Prostate gland (tissue), 2 donors: ENCODE data around the gene PNRC2. TPM values are rescaled to one million over a fixed set of nuclear protein-coding genes. Genes with fewer than 3 reads are reported as not detected.

Experiments used
- DNase-seq: peaks from one replicate; pipeline ENCODE4 v3.0.0-alpha.2; 2019; ENCODE audit warnings: low spot score
- H3K27ac ChIP-seq, 2 donors: fragments of 200-600 bp; sonication (generic); 2 replicates each; pipeline ENCODE4 v1.5.1; 2017 to 2019
- H3K27me3 ChIP-seq: fragments of 200-600 bp; sonication (generic); replicated peaks from 2 replicates; pipeline ENCODE4 v1.5.1; 2019; ENCODE audit not compliant: insufficient read depth
- H3K36me3 ChIP-seq, 2 donors: fragments of 200-600 bp; sonication (generic); 1 replicate in 1 of 2; 2 replicates in 1 of 2; pipeline versions ENCODE4 v1.5.1 to v1.8.1; 2017 to 2019
- H3K4me1 ChIP-seq: fragments of 200-600 bp; sonication (generic); replicated peaks from 2 replicates; pipeline ENCODE4 v1.5.1; 2019
- H3K4me3 ChIP-seq, 2 donors: fragments of 200-600 bp; sonication (generic); 2 replicates each; pipeline ENCODE4 v1.5.1; 2017 to 2019
- H3K9me3 ChIP-seq: fragments of 200-600 bp; sonication (generic); 2 replicates; pipeline ENCODE4 v1.5.1; 2017
- CTCF ChIP-seq, 4 experiments: fragments of 200-600 bp in 2 of 4; fragments of 450-650 bp in 2 of 4; sonication (generic) in 2 of 4; IDR thresholded peaks; 1 replicate in 3 of 4; 2 replicates in 1 of 4; pipeline ENCODE4 v1.5.1; 2016 to 2019; ENCODE audit warnings: antibody characterized with exemption in 4 of 4, mild to moderate bottlenecking in 2 of 4, moderate library complexity in 2 of 4
- POLR2A ChIP-seq: fragments of 450-650 bp; IDR thresholded peaks from one replicate; pipeline ENCODE4 v1.6.1; 2016; ENCODE audit warnings: antibody characterized with exemption, mild to moderate bottlenecking
- POLR2AphosphoS5 ChIP-seq: sonication (generic); formaldehyde crosslinking; IDR thresholded peaks from one replicate; pipeline ENCODE4 v1.6.1; 2017; ENCODE audit warnings: antibody characterized with exemption
- WGBS: methylation state at CpG from one replicate; pipeline ENCODE4 v1.1.5; 2018; 5-methylcytosine and 5-hydroxymethylcytosine counted together
- intact Hi-C: fragments of 100-400 bp; cut with DNase I; formaldehyde crosslinking; loops from one replicate; pipeline ENCODE4 v1.14.2; 2022
- total RNA-seq, 2 donors: library from RNA; depleted of rRNA; stranded (reverse); fragments of >200 nt; gene quantifications; one replicate each; pipeline ENCODE4 v1.1.0, GENCODE V29; 2016

PNRC2 gene
- total RNA-seq, 2 donors from 2014 or later: 86.6 to 117 TPM

DNA sequence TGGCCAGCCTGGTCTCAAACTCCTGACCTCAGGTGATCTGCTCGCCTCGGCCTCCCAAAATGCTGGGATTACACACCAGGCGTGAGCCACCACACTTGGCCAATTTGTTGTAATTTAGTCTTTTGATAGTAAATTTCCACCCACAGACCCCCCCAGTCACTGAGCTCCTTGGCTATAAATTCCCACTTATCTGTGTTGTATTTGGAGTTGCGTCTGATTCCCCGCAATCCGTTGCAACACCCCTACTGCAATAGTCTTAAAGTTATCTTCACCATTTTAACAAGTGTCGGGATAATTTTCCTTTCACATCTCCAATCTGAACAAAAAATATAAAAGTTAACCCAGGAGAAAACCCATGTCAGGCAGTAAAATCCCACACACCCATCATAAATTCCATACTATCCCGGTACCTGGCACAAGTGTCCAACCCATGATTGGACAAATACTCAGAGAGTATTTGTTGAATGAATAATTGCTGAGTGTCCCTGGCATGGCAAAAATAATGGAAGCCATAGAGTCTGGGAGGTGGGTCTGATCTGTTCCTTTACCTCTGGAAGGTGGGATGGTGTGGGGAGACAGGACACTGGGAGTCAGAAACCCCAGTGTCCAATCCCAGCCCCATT is 37.2 kb upstream of the PNRC2 start:
- intact Hi-C loops: no loop called here
- H3K4me1 ChIP-seq: no peaks in the 10 kb centered on the region
- no peak overlapping the region for H3K4me3 ChIP-seq
- H3K9me3 ChIP-seq: no peaks in the 10 kb centered on the region
- H3K27ac ChIP-seq: no peak overlapping the region
- TF ChIP-seq CTCF (IDR thresholded peaks at IDR 0.05) (no peak), POLR2AphosphoS5 (no peak)
- H3K27me3 ChIP-seq: no peaks in the 10 kb centered on the region
- H3K36me3 ChIP-seq: no peaks in the 10 kb centered on the region
- DNase-seq: no peak
- 75% methylated on average over 8 of the region's 8 CpGs for WGBS

GRCh38 chr1:23923592-23924499 is 35.8 kb upstream of the PNRC2 start:
- H3K27me3 ChIP-seq: no peaks in the 10 kb centered on the region
- no peaks in the 10 kb centered on the region for H3K4me1 ChIP-seq
- H3K9me3 ChIP-seq: no peaks in the 10 kb centered on the region
- TF ChIP-seq POLR2A: no peak
- TF ChIP-seq CTCF (IDR thresholded peaks at IDR 0.05): no peak
- no peak for TF ChIP-seq POLR2AphosphoS5
- no peak for DNase-seq
- no peaks in the 10 kb centered on the region for H3K36me3 ChIP-seq
- no peak overlapping the region for H3K27ac ChIP-seq
- 34% methylated on average over 8 of the region's 8 CpGs for WGBS
- intact Hi-C loops: no loop called here
- no peak overlapping the region for H3K4me3 ChIP-seq

GRCh38 chr1:23924601-23925000 is 35.0 kb upstream of the PNRC2 start:
- Histone ChIP-seq H3K9me3 (no peaks in the 10 kb centered on the region), H3K4me1 (no peaks in the 10 kb centered on the region), H3K27me3 (no peaks in the 10 kb centered on the region), H3K4me3 (no peak overlapping the region), H3K27ac (no peak overlapping the region), H3K36me3 (no peaks in the 10 kb centered on the region)
- WGBS: 93% methylated on average over 11 of the region's 11 CpGs
- DNase-seq: no peak
- intact Hi-C loops: no loop called here
- TF ChIP-seq POLR2A: no peak
- TF ChIP-seq CTCF (IDR thresholded peaks at IDR 0.05): no peak
- TF ChIP-seq POLR2AphosphoS5: no peak

GRCh38 chr1:23925279-23925678 is 34.3 kb upstream of the PNRC2 start:
- H3K9me3 ChIP-seq: no peaks in the 10 kb centered on the region
- H3K4me1 ChIP-seq: no peaks in the 10 kb centered on the region
- no peak overlapping the region for H3K27ac ChIP-seq
- no peaks in the 10 kb centered on the region for H3K36me3 ChIP-seq
- 78% methylated on average over 3 of the region's 3 CpGs for WGBS
- no peak for DNase-seq
- intact Hi-C loops: no loop called here
- TF ChIP-seq POLR2A (no peak), CTCF (IDR thresholded peaks at IDR 0.05) (no peak), POLR2AphosphoS5 (no peak)
- H3K4me3 ChIP-seq: no peak overlapping the region
- H3K27me3 ChIP-seq: no peaks in the 10 kb centered on the region

DNA sequence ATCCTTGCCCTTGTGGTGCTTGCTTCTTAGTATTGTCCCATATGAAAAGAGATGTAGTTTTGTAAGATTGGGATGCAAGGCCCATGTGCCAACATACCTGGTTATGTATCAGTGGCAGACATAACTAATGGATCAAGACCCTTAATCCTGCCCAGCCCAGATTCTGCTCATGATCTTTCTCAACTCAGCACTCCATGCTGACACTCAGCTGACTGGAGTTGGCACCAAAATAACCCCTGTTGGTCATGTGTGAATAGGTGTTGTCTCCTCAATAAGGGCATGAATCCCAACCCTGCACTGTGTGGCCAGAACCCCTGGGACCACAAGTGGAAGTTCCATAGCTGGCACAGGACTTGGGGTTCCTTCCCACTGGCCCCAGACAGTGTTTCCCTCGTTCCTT is 32.5 kb upstream of the PNRC2 start:
- Histone ChIP-seq H3K27me3 (no peaks in the 10 kb centered on the region), H3K36me3 (no peaks in the 10 kb centered on the region), H3K4me1 (no peaks in the 10 kb centered on the region), H3K9me3 (no peaks in the 10 kb centered on the region), H3K4me3 (no peak overlapping the region), H3K27ac (no peak overlapping the region)
- no peak for DNase-seq
- no peak for TF ChIP-seq POLR2A
- no peak for TF ChIP-seq POLR2AphosphoS5
- no peak for TF ChIP-seq CTCF (IDR thresholded peaks at IDR 0.05)
- WGBS: 86% methylated on average over 1 of the region's 1 CpG
- intact Hi-C loops: no loop called here
